WERI-Rb-1 (cell line): Measurements from ENCODE around the gene DMBX1.
A peak's percentile ranks its signal among the peaks of the same experiment; 100 is the strongest.

Experiments
- DNase-seq: peaks from one replicate; pipeline ENCODE4 v3.0.0-alpha.2; 2020
- H3K27ac ChIP-seq: fragments of 250-450 bp; sonication (Bioruptor Pico); 2 replicates; pipeline ENCODE4 v1.5.1; 2020; ENCODE audit warnings: mild to moderate bottlenecking, moderate library complexity
- H3K27me3 ChIP-seq: fragments of 250-450 bp; sonication (Bioruptor Pico); 2 replicates; pipeline ENCODE4 v1.5.1; 2021; ENCODE audit warnings: mild to moderate bottlenecking, low read depth, moderate library complexity; ENCODE audit not compliant: insufficient read depth, severe bottlenecking
- H3K36me3 ChIP-seq: fragments of 250-450 bp; sonication (Bioruptor Pico); 2 replicates; pipeline ENCODE4 v1.5.1; 2020; ENCODE audit warnings: mild to moderate bottlenecking, moderate library complexity
- H3K4me3 ChIP-seq: 2 replicates; pipeline ENCODE4 v1.5.1; 2011; ENCODE audit warnings: low read depth, mild to moderate bottlenecking, control low read depth, low read length
- H3K9me3 ChIP-seq: fragments of 250-450 bp; sonication (Bioruptor Pico); 2 replicates; pipeline ENCODE4 v1.5.1; 2021; ENCODE audit warnings: mild to moderate bottlenecking, moderate library complexity; ENCODE audit not compliant: severe bottlenecking
- CTCF ChIP-seq: IDR thresholded peaks from 2 replicates; pipeline ENCODE4 v1.5.1; 2011; ENCODE audit warnings: low read depth, mild to moderate bottlenecking, control low read depth, inconsistent platforms, low read length

Gene DMBX1

GRCh38 chr1:46495778-46496177, 6.1 kb downstream of the DMBX1 start:
- no peak for TF ChIP-seq CTCF
- H3K27ac ChIP-seq: no peak overlapping the region
- no peak overlapping the region for H3K4me3 ChIP-seq
- H3K9me3 ChIP-seq: no peaks in the 10 kb centered on the region
- H3K27me3 ChIP-seq: no peaks in the 10 kb centered on the region
- no peak for DNase-seq
- no peaks in the 10 kb centered on the region for H3K36me3 ChIP-seq

- DNase-seq: no peak
- Histone ChIP-seq H3K4me3 (no peak overlapping the region), H3K36me3 (no peaks in the 10 kb centered on the region), H3K27ac (no peak overlapping the region), H3K27me3 (no peaks in the 10 kb centered on the region), H3K9me3 (no peaks in the 10 kb centered on the region)
- no peak for TF ChIP-seq CTCF
These were observed 6.9 kb downstream of the DMBX1 start for GRCh38 chr1:46496505-46496904.

- Histone ChIP-seq H3K27me3 (no peaks in the 10 kb centered on the region), H3K4me3 (no peak overlapping the region), H3K27ac (no peak overlapping the region), H3K9me3 (no peaks in the 10 kb centered on the region), H3K36me3 (no peaks in the 10 kb centered on the region)
- no peak for DNase-seq
- no peak for TF ChIP-seq CTCF
These were observed 7.4 kb downstream of the DMBX1 start for GRCh38 chr1:46497020-46497419.

GRCh38 chr1:46497665-46498064, 8.0 kb downstream of the DMBX1 start:
- Histone ChIP-seq H3K9me3 (no peaks in the 10 kb centered on the region), H3K36me3 (no peaks in the 10 kb centered on the region), H3K27ac (no peak overlapping the region), H3K4me3 (no peak overlapping the region), H3K27me3 (no peaks in the 10 kb centered on the region)
- TF ChIP-seq CTCF: no peak
- DNase-seq: no peak

- H3K36me3 ChIP-seq: no peaks in the 10 kb centered on the region
- no peak overlapping the region for H3K4me3 ChIP-seq
- no peak for DNase-seq
- H3K27me3 ChIP-seq: no peaks in the 10 kb centered on the region
- no peak for TF ChIP-seq CTCF
- H3K9me3 ChIP-seq: no peaks in the 10 kb centered on the region
- H3K27ac ChIP-seq: no peak overlapping the region
These were observed 11.9 kb downstream of the DMBX1 start for GRCh38 chr1:46501528-46501927.

- Histone ChIP-seq H3K27me3 (no peaks in the 10 kb centered on the region), H3K27ac (peak overlapping the region; percentile 26; the same call in 1 of the 2 replicates), H3K4me3 (no peak overlapping the region), H3K9me3 (no peaks in the 10 kb centered on the region), H3K36me3 (no peaks in the 10 kb centered on the region)
- DNase-seq: no peak
- TF ChIP-seq CTCF: no peak
These were observed 13.8 kb downstream of the DMBX1 start for GRCh38 chr1:46503421-46503820.
